H9 (cell line): ENCODE data around the gene HS3ST6. TPM values are rescaled to one million over a fixed set of nuclear protein-coding genes. Genes with fewer than 3 reads are reported as not detected.

Experiments
- DNase-seq: peaks from one replicate; pipeline ENCODE4 v3.0.0-alpha.2; 2017
- H2AFZ ChIP-seq: one replicate; pipeline ENCODE4 v1.6.1; 2013; ENCODE audit warnings: mild to moderate bottlenecking, low read length, control low read depth, moderate library complexity
- H2AK5ac ChIP-seq: 2 replicates; pipeline ENCODE4 v1.6.1; 2013; ENCODE audit warnings: low read length, control low read depth, mixed read lengths; ENCODE audit not compliant: insufficient read length
- H2BK120ac ChIP-seq: one replicate; pipeline ENCODE4 v1.6.1; 2013; ENCODE audit warnings: low read depth, mild to moderate bottlenecking, low read length, control low read depth, inconsistent platforms; ENCODE audit not compliant: poor library complexity, severe bottlenecking
- H2BK12ac ChIP-seq: 2 replicates; pipeline ENCODE4 v1.6.1; 2013; ENCODE audit warnings: low read length, control low read depth, mixed read lengths, low read depth; ENCODE audit not compliant: insufficient read length
- H2BK15ac ChIP-seq: 2 replicates; pipeline ENCODE4 v1.6.1; 2013; ENCODE audit warnings: low read depth, low read length, control low read depth
- H2BK20ac ChIP-seq: one replicate; pipeline ENCODE4 v1.6.1; 2013; ENCODE audit warnings: low read depth, mild to moderate bottlenecking, low read length, control low read depth, inconsistent platforms; ENCODE audit not compliant: poor library complexity, severe bottlenecking
- H2BK5ac ChIP-seq: 2 replicates; pipeline ENCODE4 v1.6.1; 2013; ENCODE audit warnings: low read length, control low read depth, mixed read lengths; ENCODE audit not compliant: insufficient read length
- H3K14ac ChIP-seq: 2 replicates; pipeline ENCODE4 v1.6.1; 2013; ENCODE audit warnings: low read length, control low read depth; ENCODE audit not compliant: insufficient read depth
- H3K18ac ChIP-seq: 2 replicates; pipeline ENCODE4 v1.6.1; 2013; ENCODE audit warnings: low read depth, mild to moderate bottlenecking, mixed read lengths, low read length, control low read depth; ENCODE audit not compliant: insufficient read length
- H3K23ac ChIP-seq: 2 replicates; pipeline ENCODE4 v1.6.1; 2013; ENCODE audit warnings: low read length, control low read depth, mixed read lengths, low read depth; ENCODE audit not compliant: insufficient read length
- H3K23me2 ChIP-seq: 2 replicates; pipeline ENCODE4 v1.6.1; 2013; ENCODE audit warnings: low read depth, mild to moderate bottlenecking, mixed read lengths, low read length, control low read depth; ENCODE audit not compliant: insufficient read length, poor library complexity, severe bottlenecking
- H3K27ac ChIP-seq: 2 replicates; pipeline ENCODE4 v1.5.1; 2013; ENCODE audit warnings: low read length, control low read depth, mixed read lengths, low read depth; ENCODE audit not compliant: insufficient read length
- H3K27me3 ChIP-seq: 2 replicates; pipeline ENCODE4 v1.6.1; 2013; ENCODE audit warnings: low read length, control low read depth, inconsistent platforms; ENCODE audit not compliant: insufficient read depth
- H3K4ac ChIP-seq: 2 replicates; pipeline ENCODE4 v1.6.1; 2013; ENCODE audit warnings: low read depth, mild to moderate bottlenecking, control low read depth, inconsistent platforms, low read length, moderate library complexity
- H3K4me1 ChIP-seq: 2 replicates; pipeline ENCODE4 v1.6.1; 2013; ENCODE audit warnings: low read length, control low read depth, inconsistent platforms; ENCODE audit not compliant: insufficient read depth
- H3K4me2 ChIP-seq: 2 replicates; pipeline ENCODE4 v1.6.1; 2013; ENCODE audit warnings: low read length, control low read depth, mixed read lengths; ENCODE audit not compliant: insufficient read length, insufficient read depth
- H3K56ac ChIP-seq: 2 replicates; pipeline ENCODE4 v1.6.1; 2013; ENCODE audit warnings: low read depth, mild to moderate bottlenecking, mixed read lengths, low read length, control low read depth; ENCODE audit not compliant: insufficient read length
- H3K79me1 ChIP-seq: 2 replicates; pipeline ENCODE4 v1.6.1; 2013; ENCODE audit warnings: low read depth, mild to moderate bottlenecking, moderate library complexity, low read length, control low read depth, inconsistent platforms; ENCODE audit not compliant: insufficient read depth, poor library complexity, severe bottlenecking
- H3K79me2 ChIP-seq: 2 replicates; pipeline ENCODE4 v1.6.1; 2013; ENCODE audit warnings: low read length, control low read depth, inconsistent platforms; ENCODE audit not compliant: insufficient read depth
- H3K9ac ChIP-seq: 2 replicates; pipeline ENCODE4 v1.6.1; 2013; ENCODE audit warnings: low read length, control low read depth, mixed read lengths; ENCODE audit not compliant: insufficient read length; ENCODE audit errors: extremely low read depth
- H3K9me3 ChIP-seq: one replicate; pipeline ENCODE4 v1.6.1; 2013; ENCODE audit warnings: low read depth, low read length, inconsistent platforms; ENCODE audit not compliant: control insufficient read depth
- H3T11ph ChIP-seq: one replicate; pipeline ENCODE4 v1.6.1; 2013; ENCODE audit warnings: mild to moderate bottlenecking, low read length, control low read depth, inconsistent platforms
- H4K20me1 ChIP-seq: one replicate; pipeline ENCODE4 v1.6.1; 2013; ENCODE audit not compliant: control insufficient read depth, insufficient read length, insufficient read depth
- H4K5ac ChIP-seq: 2 replicates; pipeline ENCODE4 v1.6.1; 2013; ENCODE audit warnings: low read depth, mild to moderate bottlenecking, mixed read lengths, low read length, control low read depth; ENCODE audit not compliant: insufficient read length
- H4K8ac ChIP-seq: replicated peaks from 2 replicates; pipeline ENCODE4 v1.6.1; 2013; ENCODE audit warnings: low read length, control low read depth, mixed read lengths, low read depth; ENCODE audit not compliant: insufficient read length
- H4K91ac ChIP-seq: 2 replicates; pipeline ENCODE4 v1.6.1; 2013; ENCODE audit warnings: low read depth, mild to moderate bottlenecking, moderate library complexity, mixed read lengths, low read length, control low read depth; ENCODE audit not compliant: insufficient read length
- H3K27ac Mint-ChIP-seq, 3 experiments: 2 replicates in 2 of 3; 3 replicates in 1 of 3; pipeline ENCODE4 v1.8.0; 2020 to 2021; ENCODE audit warnings: mixed read lengths in 3 of 3, mild to moderate bottlenecking in 1 of 3, moderate library complexity in 1 of 3
- H3K27me3 Mint-ChIP-seq: 2 replicates; pipeline ENCODE4 v1.8.0; 2021; ENCODE audit warnings: low read depth, mild to moderate bottlenecking, moderate library complexity, mixed read lengths
- H3K36me3 Mint-ChIP-seq, 3 experiments: 2 replicates in 2 of 3; 3 replicates in 1 of 3; pipeline ENCODE4 v1.8.0; 2020 to 2021; ENCODE audit warnings: low read depth in 3 of 3, mixed read lengths in 3 of 3; ENCODE audit not compliant: insufficient read depth in 1 of 3
- H3K4me1 Mint-ChIP-seq, 2 experiments: 2 replicates each; pipeline ENCODE4 v1.8.0; 2020; ENCODE audit warnings: mixed read lengths in 2 of 2
- H3K4me3 Mint-ChIP-seq, 2 experiments: 2 replicates in 1 of 2; 3 replicates in 1 of 2; pipeline ENCODE4 v1.8.0; 2020 to 2021; ENCODE audit warnings: mild to moderate bottlenecking in 2 of 2, mixed read lengths in 2 of 2, moderate library complexity in 1 of 2
- H3K9me3 Mint-ChIP-seq, 2 experiments: 2 replicates in 1 of 2; 3 replicates in 1 of 2; pipeline ENCODE4 v1.8.0; 2020; ENCODE audit warnings: mild to moderate bottlenecking in 2 of 2, mixed read lengths in 2 of 2, moderate library complexity in 1 of 2
- CTCF ChIP-seq: fragments of 200-600 bp; sonication (generic); conservative IDR thresholded peaks from 3 replicates; pipeline ENCODE4 v1.8.0; 2021; ENCODE audit warnings: antibody characterized with exemption, mild to moderate bottlenecking
- WGBS: extraction: QIAGEN DNeasy Blood & Tissue Kit; methylation state at CpG from one replicate; pipeline ENCODE4 v1.1.7; 2013; ENCODE audit warnings: missing lambda C conversion rate, low lambda C conversion rate, mixed read lengths; ENCODE audit not compliant: insufficient read length; ENCODE audit errors: extremely low coverage; 5-methylcytosine and 5-hydroxymethylcytosine counted together
- total RNA-seq: library from RNA; stranded (reverse); gene quantifications from 2 replicates; pipeline ENCODE4 v1.2.1, GENCODE V29; 2021

HS3ST6 gene
- total RNA-seq, 1 experiment from 2014 or later: not detected

DNA sequence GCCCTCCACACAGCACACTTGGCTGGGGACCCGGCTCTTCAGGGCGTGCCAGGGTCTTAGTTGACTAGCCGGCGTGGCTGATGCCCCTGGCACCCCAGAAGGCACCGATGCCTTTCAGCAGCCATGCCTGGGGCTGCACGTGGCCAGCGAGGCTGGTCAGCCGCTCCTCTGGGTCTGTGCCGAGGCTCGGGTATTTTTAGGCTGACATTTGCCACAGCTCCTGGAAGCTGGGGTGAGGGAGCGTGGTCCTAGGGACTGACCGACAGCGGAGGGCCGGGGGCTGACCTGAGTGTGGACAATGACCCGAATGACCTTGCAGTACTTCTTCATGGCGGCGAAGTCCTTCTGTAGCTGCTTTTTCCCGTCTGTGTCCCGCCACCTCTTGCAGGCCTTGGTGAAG, 32.3 kb upstream of the HS3ST6 start:
- Histone ChIP-seq H3K23me2 (no peaks in the 10 kb centered on the region), H3K56ac (no peak overlapping the region), H3T11ph (no peak overlapping the region), H2AK5ac (no peak overlapping the region), H3K27ac (no peak overlapping the region), H4K20me1 (no peaks in the 10 kb centered on the region), H3K9ac (no peak overlapping the region), H2BK120ac (no peak overlapping the region), H2AFZ (no peak overlapping the region), H4K5ac (no peak overlapping the region), H3K4me1 (no peaks in the 10 kb centered on the region), H4K8ac (no peak overlapping the region), H3K9me3 (no peaks in the 10 kb centered on the region), H2BK5ac (no peak overlapping the region), H3K4me2 (no peak overlapping the region), H3K14ac (no peak overlapping the region), H3K79me2 (no peaks in the 10 kb centered on the region), H3K4ac (no peak overlapping the region), H3K23ac (no peak overlapping the region), H2BK15ac (no peak overlapping the region), H2BK20ac (no peak overlapping the region), H2BK12ac (no peak overlapping the region), H3K18ac (no peak overlapping the region), H3K27me3 (no peaks in the 10 kb centered on the region), H4K91ac (no peak overlapping the region), H3K79me1 (no peaks in the 10 kb centered on the region)
- Mint-ChIP-seq H3K27ac (peak overlapping the region in 1 of 3 experiments; percentile 92; a peak in 1 of 7 replicates), H3K36me3 (no peaks in the 10 kb centered on the region; a peak in 1 of 7 replicates), H3K4me3 (no peak overlapping the region), H3K4me1 (peaks cover 4 to 5% of the 10 kb centered on the region in 2 experiments; a peak in 2 of 4 replicates), H3K9me3 (peaks cover 0 to 3% of the 10 kb centered on the region in 2 experiments; a peak in 2 of 5 replicates), H3K27me3 (peaks cover 3% of the 10 kb centered on the region)
- no CpG with 5 or more reads among the region's 19 CpGs for WGBS
- no peak for DNase-seq
- no peak for TF ChIP-seq CTCF
